HG03060 (cell line): Measurements from ENCODE around the gene HERC6.
"Not testable (repeated sequence)": the region's sequence is repeated elsewhere in the genome, so short reads cannot be mapped to it uniquely, and the experiment has no call there.

Experiments used
- ATAC-seq: cut with Tn5 transposase; IDR thresholded peaks from one replicate; pipeline ENCODE4 v1.9.1; 2021; ENCODE audit warnings: low read depth, moderate number of reproducible peaks; ENCODE audit not compliant: unreplicated experiment

Gene HERC6

GRCh38 chr4:88382621-88383020 lies 4.0 kb downstream of the HERC6 start:
- ATAC-seq = no peak

DNA sequence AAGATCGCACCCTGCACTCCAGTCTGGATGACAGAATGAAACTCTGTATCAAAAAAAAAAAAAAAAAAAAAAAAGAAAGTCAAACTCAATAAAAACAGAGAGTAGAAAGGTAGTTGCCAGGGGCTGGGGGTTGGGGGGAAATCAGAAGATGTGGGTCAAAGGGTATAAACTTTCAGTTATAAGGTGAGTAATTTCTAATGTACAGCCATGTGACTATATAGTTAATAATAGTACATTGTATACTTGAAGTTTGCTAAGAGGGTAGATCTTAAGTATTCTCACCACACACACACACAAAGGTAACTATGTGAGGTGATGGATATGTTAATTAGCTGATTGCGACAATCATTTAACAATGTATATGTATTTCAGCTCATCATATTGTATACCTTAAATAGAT lies 11.5 kb downstream of the HERC6 start:
- no peak for ATAC-seq

GRCh38 chr4:88391703-88392102 lies 13.1 kb downstream of the HERC6 start:
- no peak for ATAC-seq

DNA sequence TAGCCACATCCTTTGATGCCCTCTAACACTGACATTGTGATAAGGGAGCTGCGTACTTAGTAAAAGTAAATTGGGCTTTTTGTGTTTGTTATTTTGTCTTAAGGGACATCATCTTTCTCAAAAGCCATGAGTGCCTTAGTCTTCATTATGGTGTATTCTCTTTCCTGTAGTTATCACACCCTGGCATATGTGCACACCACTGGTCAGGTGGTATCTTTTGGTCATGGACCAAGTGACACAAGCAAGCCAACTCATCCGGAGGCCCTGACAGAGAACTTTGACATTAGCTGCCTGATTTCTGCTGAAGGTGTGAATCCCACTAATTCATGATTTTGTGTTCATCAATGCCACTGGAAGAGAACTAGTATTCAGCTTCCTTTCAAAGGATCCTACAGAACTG lies 18.0 kb downstream of the HERC6 start:
- no peak for ATAC-seq

DNA sequence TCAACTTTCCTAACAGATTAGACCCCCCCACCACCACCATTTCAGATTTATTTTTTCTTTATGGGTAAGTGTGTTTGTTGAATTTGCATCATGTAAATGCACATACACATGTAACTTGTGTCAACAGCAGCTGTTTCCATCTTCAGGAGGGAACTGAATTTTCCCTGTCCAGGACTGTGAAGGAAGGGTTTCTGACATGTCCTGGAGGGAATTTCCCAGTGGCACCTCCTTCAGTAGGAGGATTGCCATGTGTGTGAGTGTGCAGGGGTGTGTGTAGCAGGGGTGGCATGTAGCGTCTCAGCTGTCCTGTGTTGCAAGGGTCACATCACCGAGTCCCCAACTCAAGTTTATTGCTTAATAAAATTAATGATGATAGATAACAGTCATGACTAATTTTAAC lies 19.7 kb downstream of the HERC6 start:
- ATAC-seq = no peak

DNA sequence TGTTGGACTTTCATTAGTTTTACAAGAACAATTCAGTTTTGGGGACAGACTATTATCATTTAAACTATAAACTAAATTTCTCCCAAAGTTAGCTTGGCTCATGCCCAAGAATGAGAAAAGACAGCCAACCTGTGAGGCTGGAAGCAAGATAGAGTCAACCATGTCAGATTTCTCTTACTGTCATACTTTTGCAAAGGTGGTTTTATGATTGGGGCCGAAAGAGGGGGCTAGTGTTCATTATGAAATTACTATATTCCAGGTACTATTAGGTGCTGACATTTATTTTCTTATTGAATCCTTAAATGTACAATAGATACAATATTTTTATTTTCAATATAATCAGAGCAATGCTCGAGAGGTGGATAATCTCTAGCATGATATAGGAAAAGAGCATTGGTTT lies 30.6 kb downstream of the HERC6 start:
- no peak for ATAC-seq

DNA sequence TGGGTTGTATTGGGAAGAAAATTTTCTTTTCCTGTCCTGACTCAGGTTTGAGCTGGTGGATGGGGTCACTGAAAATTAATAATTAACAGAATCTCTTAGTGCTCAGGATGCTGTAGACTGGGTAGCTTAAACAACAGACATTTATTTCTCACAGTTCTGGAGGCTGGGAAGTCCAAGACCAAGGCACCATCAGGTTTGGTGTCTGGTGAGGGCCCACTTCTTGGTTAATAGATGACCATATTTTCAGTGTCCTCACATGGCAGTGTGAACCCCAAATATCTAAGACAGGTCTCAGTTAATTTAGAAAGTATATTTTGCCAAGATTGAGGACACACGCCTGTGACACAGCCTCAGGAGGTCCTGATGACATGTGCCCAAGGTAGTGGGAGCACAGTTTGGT lies 31.1 kb downstream of the HERC6 start:
- no peak for ATAC-seq

DNA sequence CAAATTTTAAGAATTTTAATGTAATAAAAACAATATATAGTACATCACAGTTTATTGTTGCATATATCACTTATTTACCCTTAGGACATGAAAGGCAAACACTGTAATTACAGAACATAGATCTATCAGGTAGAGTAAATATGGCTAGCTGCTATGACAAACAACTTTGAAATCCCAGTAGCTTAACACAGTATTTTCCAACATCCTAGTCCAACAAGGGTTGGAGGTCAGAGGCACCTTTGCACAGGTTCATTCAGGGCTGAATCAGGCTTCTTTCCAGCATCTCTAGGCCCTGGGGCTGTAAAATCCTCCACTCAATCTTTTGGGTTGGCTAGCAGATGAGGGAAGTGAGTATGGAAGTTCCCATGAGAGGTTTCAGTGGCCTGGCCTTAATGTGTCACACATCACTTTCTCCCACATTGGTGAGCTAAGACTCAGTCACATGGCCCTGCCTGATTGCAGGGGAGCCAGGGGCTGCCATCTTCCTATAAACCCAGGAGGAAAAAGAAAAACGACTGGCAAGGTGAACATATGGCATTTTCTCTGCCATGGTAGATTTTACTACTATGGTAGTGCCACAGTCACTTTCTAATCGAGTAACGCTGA lies 32.9 kb downstream of the HERC6 start:
- ATAC-seq = no peak

DNA sequence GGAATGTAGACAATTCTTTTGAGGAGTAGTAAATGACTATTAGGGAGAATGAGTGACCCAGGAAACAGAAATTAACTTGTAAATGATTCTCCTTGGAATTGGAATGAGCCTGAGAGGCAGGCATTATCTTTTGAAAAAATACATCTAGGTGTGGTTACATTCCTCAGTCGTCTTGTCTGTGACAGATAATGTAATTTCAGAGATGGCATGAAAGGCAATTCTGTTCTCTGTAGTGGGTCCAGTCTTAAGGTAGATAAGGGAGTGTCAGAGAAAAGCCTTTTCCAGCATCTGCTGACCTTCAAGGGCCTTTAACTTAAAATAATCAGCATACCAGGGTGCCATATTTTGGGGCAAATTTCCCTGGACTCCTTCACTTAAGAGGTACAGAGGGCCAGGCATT lies 35.1 kb downstream of the HERC6 start:
- no peak for ATAC-seq

DNA sequence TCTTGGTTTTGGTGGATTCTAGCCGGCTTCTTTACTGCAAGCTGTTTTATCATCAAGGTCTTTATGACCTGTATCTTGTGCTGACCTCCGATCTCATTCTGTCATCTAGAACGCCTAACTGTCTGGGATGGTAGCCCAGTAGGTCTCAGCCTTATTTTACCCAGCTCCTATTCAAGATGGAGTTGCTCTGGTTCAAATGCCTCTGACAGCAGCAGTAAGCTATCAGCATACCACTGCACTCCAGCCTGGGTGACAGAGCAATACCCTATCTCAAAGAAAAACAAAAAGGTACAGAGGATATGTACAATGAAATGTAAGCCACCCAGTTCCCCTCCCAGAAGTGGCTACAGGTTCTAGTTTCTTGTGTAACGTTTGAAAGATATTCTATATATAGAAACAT lies 36.1 kb downstream of the HERC6 start:
- no peak for ATAC-seq

- no peak for ATAC-seq
Observed at GRCh38 chr4:88415982-88416381, 37.3 kb downstream of the HERC6 start.

- no peak for ATAC-seq
Observed at GRCh38 chr4:88418411-88418810, 39.8 kb downstream of the HERC6 start.

GRCh38 chr4:88419874-88420273 lies 41.2 kb downstream of the HERC6 start:
- no peak for ATAC-seq

GRCh38 chr4:88420844-88421243 lies 42.2 kb downstream of the HERC6 start:
- no peak for ATAC-seq

DNA sequence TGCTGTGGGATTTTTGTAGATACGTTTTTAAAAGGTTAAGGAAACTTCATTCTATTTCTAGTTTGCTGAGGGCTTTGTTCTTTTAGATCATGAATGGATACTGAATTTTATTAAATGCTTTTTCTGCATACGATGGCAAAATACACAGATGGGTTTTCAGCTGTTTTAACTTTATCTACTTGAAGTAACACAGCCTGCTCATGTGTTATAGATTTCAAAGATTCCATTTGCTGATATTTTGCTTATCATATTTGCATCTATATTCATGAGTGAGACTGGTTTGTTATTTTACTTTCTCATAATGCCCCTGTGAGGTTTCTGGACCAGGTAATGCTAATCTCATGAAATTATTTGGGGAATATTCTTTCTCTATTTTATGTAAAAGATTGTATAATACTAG lies 43.8 kb downstream of the HERC6 start:
- no peak for ATAC-seq

- no peak for ATAC-seq
Observed at GRCh38 chr4:88429401-88429800, 50.7 kb downstream of the HERC6 start.

GRCh38 chr4:88435987-88436693 lies 57.5 kb downstream of the HERC6 start:
- no peak for ATAC-seq

GRCh38 chr4:88437873-88438272 lies 59.2 kb downstream of the HERC6 start:
- not testable (repeated sequence) for ATAC-seq

DNA sequence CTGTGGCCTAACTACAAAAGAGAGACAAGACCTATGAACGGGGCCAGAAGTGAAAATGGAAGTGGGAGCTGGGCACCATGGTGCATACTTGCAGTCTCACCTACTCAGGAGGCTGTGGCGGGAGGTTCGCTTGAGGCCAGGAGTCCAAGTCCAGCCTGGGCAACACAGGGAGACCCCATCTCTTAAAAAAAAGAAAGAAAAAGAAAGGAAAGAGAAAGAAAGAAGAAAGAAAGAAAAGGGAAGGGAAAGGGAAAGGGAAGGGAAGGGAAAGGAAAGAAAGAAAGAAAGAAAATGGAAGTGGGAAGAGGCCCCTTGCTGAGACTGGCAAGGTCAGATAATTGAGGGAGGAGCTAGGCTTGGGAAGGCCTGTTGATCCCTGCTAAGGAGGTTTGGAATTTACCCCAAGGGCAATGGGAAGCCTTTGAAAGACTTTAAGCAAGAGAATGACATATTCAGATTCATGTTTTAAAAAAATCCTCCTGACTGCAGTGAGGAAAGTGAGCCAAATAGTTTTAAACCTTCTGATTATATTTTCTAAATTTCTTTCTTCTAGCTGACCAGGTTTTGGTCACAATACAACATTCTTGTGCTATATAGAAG lies 60.6 kb downstream of the HERC6 start:
- no peak for ATAC-seq

- ATAC-seq = no peak
Observed at GRCh38 chr4:88440146-88440545, 61.5 kb downstream of the HERC6 start.

GRCh38 chr4:88441696-88442095 lies 63.0 kb downstream of the HERC6 start:
- ATAC-seq = no peak

GRCh38 chr4:88442689-88443191 lies 64.1 kb downstream of the HERC6 start:
- no peak for ATAC-seq
